HG03457 (cell line): Measurements from ENCODE around the gene RTL10.
"Not testable (repeated sequence)": the region's sequence is repeated elsewhere in the genome, so short reads cannot be mapped to it uniquely, and the experiment has no call there.

Experiments
- ATAC-seq: cut with Tn5 transposase; IDR thresholded peaks from one replicate; pipeline ENCODE4 v1.9.1; 2021; ENCODE audit warnings: moderate number of reproducible peaks; ENCODE audit not compliant: unreplicated experiment

Gene RTL10

GRCh38 chr22:19845054-19845722 lies 9.5 kb downstream of the RTL10 start:
- no peak for ATAC-seq

GRCh38 chr22:19844377-19845053 lies 10.2 kb downstream of the RTL10 start:
- ATAC-seq: no peak

GRCh38 chr22:19843857-19844376 lies 10.8 kb downstream of the RTL10 start:
- no peak for ATAC-seq

- ATAC-seq: no peak
Observed at GRCh38 chr22:19843107-19843856, 11.4 kb downstream of the RTL10 start.

- ATAC-seq: no peak
Observed at GRCh38 chr22:19842393-19843106, 12.1 kb downstream of the RTL10 start.

GRCh38 chr22:19841641-19842392 lies 12.9 kb downstream of the RTL10 start:
- no peak for ATAC-seq

- no peak for ATAC-seq
Observed at GRCh38 chr22:19840955-19841640, 13.6 kb downstream of the RTL10 start.

- ATAC-seq: no peak
Observed at GRCh38 chr22:19840059-19840458, 14.6 kb downstream of the RTL10 start.

GRCh38 chr22:19837915-19838314 lies 16.8 kb downstream of the RTL10 start:
- no peak for ATAC-seq

- no peak for ATAC-seq
Observed at GRCh38 chr22:19836512-19836911, 18.2 kb downstream of the RTL10 start.

- ATAC-seq: no peak
Observed at GRCh38 chr22:19834599-19834998, 20.1 kb downstream of the RTL10 start.

- ATAC-seq: not testable (repeated sequence)
Observed at GRCh38 chr22:19833327-19833726, 21.3 kb downstream of the RTL10 start.

- no peak for ATAC-seq
Observed at GRCh38 chr22:19832476-19833108, 22.1 kb downstream of the RTL10 start.

- not testable (repeated sequence) for ATAC-seq
Observed at GRCh38 chr22:19831979-19832378, 22.7 kb downstream of the RTL10 start.

GRCh38 chr22:19831016-19831415 lies 23.7 kb downstream of the RTL10 start:
- no peak for ATAC-seq

- no peak for ATAC-seq
Observed at GRCh38 chr22:19828035-19828401, 26.7 kb downstream of the RTL10 start.

- no peak for ATAC-seq
Observed at GRCh38 chr22:19827341-19828034, 27.2 kb downstream of the RTL10 start.

- ATAC-seq: no peak
Observed at GRCh38 chr22:19826619-19826950, 28.1 kb downstream of the RTL10 start.
